COLO668 (cell line): ENCODE measurements around the gene TRIM39.
"Not testable (repeated sequence)": the region's sequence is repeated elsewhere in the genome, so short reads cannot be mapped to it uniquely, and the experiment has no call there.

Experiments used
- DNase-seq: peaks from one replicate; lab custom pipeline; 2025; ENCODE audit not compliant: unreplicated experiment; lab: John Stamatoyannopoulos, UW

TRIM39 gene

GRCh38 chr6:30326526-30327231 lies at the start of gene TRIM39:
TRIM39 (plus strand) TSS chr6:30326927; CDS start chr6:30329318, 2,391 bp downstream.
- DNase-seq: peak; percentile 85

- DNase-seq: not testable (repeated sequence)
Observed at GRCh38 chr6:30280988-30281387, 45.7 kb upstream of the TRIM39 start.

GRCh38 chr6:30282522-30282921 lies 44.2 kb upstream of the TRIM39 start:
- no peak for DNase-seq

GRCh38 chr6:30283761-30284160 lies 43.0 kb upstream of the TRIM39 start:
- DNase-seq: no peak

- no peak for DNase-seq
Observed at GRCh38 chr6:30287139-30287538, 39.6 kb upstream of the TRIM39 start.

GRCh38 chr6:30295837-30296236 lies 30.9 kb upstream of the TRIM39 start:
- DNase-seq: no peak

- DNase-seq: no peak
Observed at GRCh38 chr6:30304002-30304401, 22.7 kb upstream of the TRIM39 start.

GRCh38 chr6:30311101-30311500 lies 15.6 kb upstream of the TRIM39 start:
- no peak for DNase-seq

GRCh38 chr6:30311671-30312070 lies 15.1 kb upstream of the TRIM39 start:
- no peak for DNase-seq

GRCh38 chr6:30312266-30312665 lies 14.5 kb upstream of the TRIM39 start:
- DNase-seq: no peak

- DNase-seq: no peak
Observed at GRCh38 chr6:30312676-30313321, 13.9 kb upstream of the TRIM39 start.

GRCh38 chr6:30315156-30315555 lies 11.6 kb upstream of the TRIM39 start:
- no peak for DNase-seq

GRCh38 chr6:30317913-30318589 lies 8.7 kb upstream of the TRIM39 start:
- DNase-seq: no peak

- DNase-seq: no peak
Observed at GRCh38 chr6:30319146-30319835, 7.4 kb upstream of the TRIM39 start.

- no peak for DNase-seq
Observed at GRCh38 chr6:30321692-30322388, 4.9 kb upstream of the TRIM39 start.

- DNase-seq: no peak
Observed at GRCh38 chr6:30322527-30323501, 3.9 kb upstream of the TRIM39 start.

- DNase-seq: no peak
Observed at GRCh38 chr6:30323806-30324205, 2.9 kb upstream of the TRIM39 start.

GRCh38 chr6:30325150-30325872 lies 1.4 kb upstream of the TRIM39 start:
- peak; percentile 47 for DNase-seq

- peak; percentile 49 for DNase-seq
Observed at GRCh38 chr6:30325873-30326525, 728 bp upstream of the TRIM39 start.
